ENCODE results near the gene TTC39C.

The TTC39C gene

GRCh38 chr18:23992089-23992940 lies 22.2 kb upstream of the TTC39C start:
- peak; percentile 47 for DNase-seq

- DNase-seq: no peak
Measured at GRCh38 chr18:23992941-23993280, 21.6 kb upstream of the TTC39C start.

GRCh38 chr18:23994361-23994902 lies 20.1 kb upstream of the TTC39C start:
- DNase-seq: no peak

GRCh38 chr18:23995180-23995579 lies 19.4 kb upstream of the TTC39C start:
- DNase-seq: no peak

- no peak for DNase-seq
Measured at GRCh38 chr18:23998018-23998417, 16.5 kb upstream of the TTC39C start.

GRCh38 chr18:23998820-23999219 lies 15.7 kb upstream of the TTC39C start:
- DNase-seq: no peak

GRCh38 chr18:24000613-24001490 lies 13.7 kb upstream of the TTC39C start:
- DNase-seq: no peak

- DNase-seq: no peak
Measured at GRCh38 chr18:24002479-24002878, 12.1 kb upstream of the TTC39C start.

GRCh38 chr18:24003288-24003687 lies 11.3 kb upstream of the TTC39C start:
- DNase-seq: no peak

- DNase-seq: no peak
Measured at GRCh38 chr18:24003903-24004640, 10.5 kb upstream of the TTC39C start.

- DNase-seq: no peak
Measured at GRCh38 chr18:24006712-24007313, 7.7 kb upstream of the TTC39C start.

- DNase-seq: no peak
Measured at GRCh38 chr18:24009246-24009645, 5.3 kb upstream of the TTC39C start.

GRCh38 chr18:24009651-24010333 lies 4.8 kb upstream of the TTC39C start:
- DNase-seq: peak; percentile 39

- no peak for DNase-seq
Measured at GRCh38 chr18:24010673-24011072, 3.9 kb upstream of the TTC39C start.

- DNase-seq: no peak
Measured at GRCh38 chr18:24011123-24011917, 3.2 kb upstream of the TTC39C start.

GRCh38 chr18:24013051-24013450 lies 1.5 kb upstream of the TTC39C start:
- no peak for DNase-seq

- DNase-seq: peak; percentile 65
Measured at GRCh38 chr18:24014986-24015638, 558 bp downstream of the TTC39C start.

GRCh38 chr18:24015639-24016631 lies 1.4 kb downstream of the TTC39C start:
- DNase-seq: no peak

GRCh38 chr18:24016643-24017042 lies 2.1 kb downstream of the TTC39C start:
- no peak for DNase-seq
